Muscle layer of duodenum (tissue), 2 donors: Measurements from ENCODE around the gene VKORC1L1.
"Not testable (repeated sequence)": the region's sequence is repeated elsewhere in the genome, so short reads cannot be mapped to it uniquely, and the experiment has no call there.

ENCODE experiments used
- H3K27ac ChIP-seq: one replicate; pipeline ENCODE4 v1.7.0; 2013; ENCODE audit warnings: mild to moderate bottlenecking, low read length
- H3K27me3 ChIP-seq: one replicate; pipeline ENCODE4 v1.7.0; 2013; ENCODE audit warnings: low read depth, mild to moderate bottlenecking, control low read depth, low read length
- H3K36me3 ChIP-seq, 2 donors: one replicate each; pipeline ENCODE4 v1.7.0; 2013; ENCODE audit warnings: low read length in 2 of 2, control low read depth in 1 of 2, mild to moderate bottlenecking in 1 of 2; ENCODE audit not compliant: insufficient read depth in 2 of 2, control insufficient read depth in 1 of 2
- H3K4me1 ChIP-seq, 2 donors: one replicate each; pipeline ENCODE4 v1.7.0; 2013; ENCODE audit warnings: low read length in 2 of 2, mild to moderate bottlenecking in 2 of 2, control low read depth in 1 of 2, moderate library complexity in 1 of 2; ENCODE audit not compliant: insufficient read depth in 2 of 2, control insufficient read depth in 1 of 2
- H3K4me3 ChIP-seq, 2 donors: one replicate each; pipeline ENCODE4 v1.7.0; 2013; ENCODE audit warnings: low read length in 2 of 2, low read depth in 1 of 2, mild to moderate bottlenecking in 1 of 2
- H3K9me3 ChIP-seq, 2 donors: one replicate each; pipeline ENCODE4 v1.7.0; 2013; ENCODE audit warnings: low read length in 2 of 2, control low read depth in 1 of 2, mild to moderate bottlenecking in 1 of 2; ENCODE audit not compliant: control insufficient read depth in 1 of 2
- donor health status: healthy.

VKORC1L1 gene

GRCh38 chr7:65980478-65981250 lies 107.8 kb downstream of the VKORC1L1 start:
- peaks cover 0 to 19% of the 10 kb centered on the region in 2 donors for H3K4me1 ChIP-seq
- no peaks in the 10 kb centered on the region for H3K9me3 ChIP-seq
- H3K27me3 ChIP-seq = no peaks in the 10 kb centered on the region
- peaks cover 14 to 25% of the 10 kb centered on the region in 2 donors for H3K36me3 ChIP-seq
- peak overlapping the region; percentile 39 for H3K27ac ChIP-seq
- peak overlapping the region; percentile 33 to 92 for H3K4me3 ChIP-seq

- Histone ChIP-seq H3K27ac (peak within 1 kb of the TSS; percentile 80), H3K36me3 (peaks cover 9 to 11% of the 10 kb centered on the region in 2 donors), H3K4me1 (peaks cover 0 to 19% of the 10 kb centered on the region in 2 donors), H3K27me3 (no peaks in the 10 kb centered on the region), H3K4me3 (peak within 1 kb of the TSS; percentile 57 to 92), H3K9me3 (no peaks in the 10 kb centered on the region)
These were observed 109.3 kb downstream of the VKORC1L1 start, which contains the start of gene GUSB for GRCh38 chr7:65981965-65982792. Gene GUSB (minus strand): TSS chr7:65982213. CDS start chr7:65982183, 30 bp downstream.

- Histone ChIP-seq H3K27ac (no peak overlapping the region), H3K4me3 (no peak overlapping the region), H3K4me1 (peaks cover 0 to 19% of the 10 kb centered on the region in 2 donors), H3K36me3 (peaks cover 6 to 7% of the 10 kb centered on the region in 2 donors), H3K27me3 (no peaks in the 10 kb centered on the region), H3K9me3 (no peaks in the 10 kb centered on the region)
These were observed 111.2 kb downstream of the VKORC1L1 start for GRCh38 chr7:65983965-65984658.

GRCh38 chr7:65988084-65988483 lies 115.2 kb downstream of the VKORC1L1 start:
- Histone ChIP-seq H3K27ac (no peak overlapping the region), H3K4me3 (no peak overlapping the region), H3K27me3 (no peaks in the 10 kb centered on the region), H3K36me3 (no peaks in the 10 kb centered on the region), H3K9me3 (no peaks in the 10 kb centered on the region), H3K4me1 (no peaks in the 10 kb centered on the region)

- not testable (repeated sequence) for H3K27me3 ChIP-seq, H3K9me3 ChIP-seq, H3K27ac ChIP-seq, H3K36me3 ChIP-seq, H3K4me1 ChIP-seq, H3K4me3 ChIP-seq
These were observed 115.6 kb downstream of the VKORC1L1 start for GRCh38 chr7:65988503-65988902.

GRCh38 chr7:65989694-65990080 lies 116.8 kb downstream of the VKORC1L1 start:
- Histone ChIP-seq H3K4me3 (no peak overlapping the region), H3K27ac (no peak overlapping the region), H3K36me3 (no peaks in the 10 kb centered on the region), H3K9me3 (no peaks in the 10 kb centered on the region), H3K27me3 (no peaks in the 10 kb centered on the region), H3K4me1 (no peaks in the 10 kb centered on the region)

GRCh38 chr7:65991829-65992228 lies 119.0 kb downstream of the VKORC1L1 start:
- H3K4me1 ChIP-seq, H3K9me3 ChIP-seq, H3K4me3 ChIP-seq, H3K27me3 ChIP-seq, H3K27ac ChIP-seq, H3K36me3 ChIP-seq: not testable (repeated sequence)

- H3K4me3 ChIP-seq = no peak overlapping the region
- H3K27me3 ChIP-seq = no peaks in the 10 kb centered on the region
- H3K4me1 ChIP-seq = no peaks in the 10 kb centered on the region
- H3K9me3 ChIP-seq = no peaks in the 10 kb centered on the region
- no peaks in the 10 kb centered on the region for H3K36me3 ChIP-seq
- H3K27ac ChIP-seq = no peak overlapping the region
These were observed 119.7 kb downstream of the VKORC1L1 start for GRCh38 chr7:65992526-65992925.

GRCh38 chr7:65994984-65995383 lies 122.1 kb downstream of the VKORC1L1 start:
- H3K4me3 ChIP-seq, H3K4me1 ChIP-seq, H3K27me3 ChIP-seq, H3K9me3 ChIP-seq, H3K36me3 ChIP-seq, H3K27ac ChIP-seq: not testable (repeated sequence)

- not testable (repeated sequence) for H3K27me3 ChIP-seq, H3K4me1 ChIP-seq, H3K36me3 ChIP-seq, H3K4me3 ChIP-seq, H3K27ac ChIP-seq, H3K9me3 ChIP-seq
These were observed 128.0 kb downstream of the VKORC1L1 start for GRCh38 chr7:66000823-66001417.

- H3K27ac ChIP-seq, H3K4me1 ChIP-seq, H3K36me3 ChIP-seq, H3K27me3 ChIP-seq, H3K4me3 ChIP-seq, H3K9me3 ChIP-seq: not testable (repeated sequence)
These were observed 132.3 kb downstream of the VKORC1L1 start for GRCh38 chr7:66005115-66005671.
